Effector memory CD4-positive, alpha-beta T cell (primary cell): Measurements from ENCODE around the gene UQCRC2.

ENCODE experiments used
- DNase-seq, 3 donors: peaks; one replicate each; pipeline ENCODE4 v3.0.0-alpha.2; 2020
- H3K27ac ChIP-seq: 2 replicates; pipeline ENCODE4 v1.7.0; 2013; ENCODE audit warnings: mild to moderate bottlenecking, low read length, moderate library complexity; ENCODE audit not compliant: insufficient read depth, poor library complexity, severe bottlenecking
- H3K27me3 ChIP-seq: replicated peaks from 2 replicates; pipeline ENCODE4 v1.7.0; 2013; ENCODE audit warnings: mild to moderate bottlenecking, low read length; ENCODE audit not compliant: insufficient read depth, control insufficient read depth, poor library complexity, severe bottlenecking
- H3K36me3 ChIP-seq: 2 replicates; pipeline ENCODE4 v1.7.0; 2013; ENCODE audit warnings: mild to moderate bottlenecking, low read length, moderate library complexity; ENCODE audit not compliant: control insufficient read depth, insufficient read depth
- H3K4me1 ChIP-seq: 2 replicates; pipeline ENCODE4 v1.7.0; 2013; ENCODE audit warnings: low read length, mild to moderate bottlenecking; ENCODE audit not compliant: control insufficient read depth, insufficient read depth, poor library complexity, severe bottlenecking
- H3K4me3 ChIP-seq: 2 replicates; pipeline ENCODE4 v1.7.0; 2013; ENCODE audit warnings: low read length, low read depth, mild to moderate bottlenecking; ENCODE audit not compliant: insufficient read depth, poor library complexity, severe bottlenecking
- H3K9me3 ChIP-seq: 2 replicates; pipeline ENCODE4 v1.7.0; 2013; ENCODE audit warnings: mild to moderate bottlenecking, low read length, moderate library complexity; ENCODE audit not compliant: control insufficient read depth

Gene UQCRC2

GRCh38 chr16:21980032-21980431 is 26.9 kb downstream of the UQCRC2 start:
- peaks cover 94% of the 10 kb centered on the region for H3K36me3 ChIP-seq
- no peak overlapping the region for H3K4me3 ChIP-seq
- no peaks in the 10 kb centered on the region for H3K9me3 ChIP-seq
- no peaks in the 10 kb centered on the region for H3K27me3 ChIP-seq
- H3K27ac ChIP-seq = no peak overlapping the region
- DNase-seq = no peak
- no peaks in the 10 kb centered on the region for H3K4me1 ChIP-seq

- no peak overlapping the region for H3K27ac ChIP-seq
- no peak for DNase-seq
- no peaks in the 10 kb centered on the region for H3K9me3 ChIP-seq
- H3K36me3 ChIP-seq = peaks cover 73% of the 10 kb centered on the region
- H3K27me3 ChIP-seq = no peaks in the 10 kb centered on the region
- H3K4me3 ChIP-seq = no peak overlapping the region
- no peaks in the 10 kb centered on the region for H3K4me1 ChIP-seq
Observed at GRCh38 chr16:21982108-21982507, 28.9 kb downstream of the UQCRC2 start.

DNA sequence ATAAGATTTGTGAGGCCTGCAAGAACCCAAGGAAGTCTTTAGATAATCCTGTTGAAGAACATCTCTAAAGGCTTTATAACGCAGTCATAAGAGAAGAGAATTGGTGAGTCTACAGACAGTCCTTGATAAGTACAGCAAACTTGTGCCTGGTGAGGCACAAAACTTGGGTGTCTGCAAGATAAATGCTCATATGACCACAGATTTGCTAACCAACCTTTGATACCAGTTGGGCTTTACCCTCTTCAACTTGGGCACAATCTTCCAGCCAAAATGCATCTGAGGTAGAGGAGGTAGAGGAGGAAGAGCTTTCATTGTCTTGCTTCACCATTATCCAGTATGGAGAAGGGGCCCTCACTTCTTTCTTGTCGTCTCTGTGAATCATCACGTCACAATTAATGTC is 30.9 kb downstream of the UQCRC2 start:
- H3K9me3 ChIP-seq = no peaks in the 10 kb centered on the region
- no peaks in the 10 kb centered on the region for H3K27me3 ChIP-seq
- H3K4me3 ChIP-seq = no peak overlapping the region
- no peak for DNase-seq
- no peak overlapping the region for H3K27ac ChIP-seq
- H3K36me3 ChIP-seq = peaks cover 54% of the 10 kb centered on the region
- no peaks in the 10 kb centered on the region for H3K4me1 ChIP-seq

GRCh38 chr16:21985524-21985923 is 32.4 kb downstream of the UQCRC2 start:
- H3K9me3 ChIP-seq = no peaks in the 10 kb centered on the region
- H3K4me1 ChIP-seq = peaks cover 2% of the 10 kb centered on the region
- peaks cover 39% of the 10 kb centered on the region for H3K36me3 ChIP-seq
- DNase-seq = no peak
- H3K27me3 ChIP-seq = no peaks in the 10 kb centered on the region
- no peak overlapping the region for H3K4me3 ChIP-seq
- H3K27ac ChIP-seq = no peak overlapping the region

DNA sequence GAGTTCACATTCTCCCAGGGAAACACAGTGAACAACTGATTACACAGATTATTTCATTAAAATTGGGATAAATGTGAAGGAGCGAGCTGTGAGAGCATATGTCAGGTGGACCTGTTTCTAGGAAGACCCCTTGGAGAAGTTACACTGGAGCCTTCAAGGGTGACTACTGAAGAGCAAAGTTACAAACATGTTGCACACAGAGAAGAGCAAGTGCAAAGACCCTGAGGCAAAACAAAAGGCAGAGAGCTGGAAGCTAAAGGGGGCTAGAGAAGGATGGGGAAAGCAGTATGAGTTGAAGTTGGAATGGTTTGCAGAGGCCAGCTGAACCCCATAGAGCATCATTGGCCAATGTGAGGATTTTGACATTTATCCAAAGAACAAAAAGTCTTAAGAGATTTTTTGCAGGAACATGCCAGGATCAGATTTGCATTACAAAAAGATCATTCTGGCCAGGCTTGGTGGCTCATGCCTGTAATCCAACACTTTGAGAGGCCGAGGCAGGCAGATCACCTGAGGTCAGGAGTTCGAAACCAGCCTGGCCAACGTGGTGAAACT is 33.6 kb downstream of the UQCRC2 start:
- Histone ChIP-seq H3K27ac (no peak overlapping the region), H3K9me3 (no peaks in the 10 kb centered on the region), H3K4me1 (peaks cover 10% of the 10 kb centered on the region), H3K4me3 (no peak overlapping the region), H3K27me3 (no peaks in the 10 kb centered on the region), H3K36me3 (peaks cover 29% of the 10 kb centered on the region)
- no peak for DNase-seq

- H3K27me3 ChIP-seq = no peaks in the 10 kb centered on the region
- no peak overlapping the region for H3K27ac ChIP-seq
- peaks cover 22% of the 10 kb centered on the region for H3K36me3 ChIP-seq
- no peak overlapping the region for H3K4me3 ChIP-seq
- peaks cover 14% of the 10 kb centered on the region for H3K4me1 ChIP-seq
- no peak for DNase-seq
- H3K9me3 ChIP-seq = no peaks in the 10 kb centered on the region
Observed at GRCh38 chr16:21987498-21987897, 34.3 kb downstream of the UQCRC2 start.

DNA sequence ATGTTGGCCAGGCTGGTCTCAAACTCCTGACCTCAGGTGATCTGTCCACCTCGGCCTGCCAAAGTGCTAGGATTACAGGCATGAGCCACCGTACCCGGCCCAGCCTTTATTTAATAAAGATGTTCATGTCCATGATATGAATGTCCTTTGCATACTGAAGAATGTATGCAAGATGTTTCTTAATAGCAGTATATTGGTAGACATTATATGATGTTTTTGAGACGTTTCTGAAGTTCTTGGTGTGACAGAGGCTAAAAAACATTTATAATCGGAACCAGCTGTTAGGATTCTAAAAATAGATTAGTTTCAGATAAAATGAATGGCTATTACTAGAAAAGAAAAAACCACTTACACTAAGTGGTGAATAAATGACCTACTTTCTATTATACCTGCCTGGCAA is 36.0 kb downstream of the UQCRC2 start:
- Histone ChIP-seq H3K4me1 (peaks cover 14% of the 10 kb centered on the region), H3K36me3 (peaks cover 9% of the 10 kb centered on the region), H3K9me3 (no peaks in the 10 kb centered on the region), H3K4me3 (no peak overlapping the region), H3K27me3 (no peaks in the 10 kb centered on the region), H3K27ac (no peak overlapping the region)
- DNase-seq = no peak

GRCh38 chr16:21989751-21990150 is 36.6 kb downstream of the UQCRC2 start:
- Histone ChIP-seq H3K36me3 (peaks cover 3% of the 10 kb centered on the region), H3K4me3 (no peak overlapping the region), H3K9me3 (no peaks in the 10 kb centered on the region), H3K27me3 (no peaks in the 10 kb centered on the region), H3K4me1 (peaks cover 14% of the 10 kb centered on the region), H3K27ac (no peak overlapping the region)
- no peak for DNase-seq

- no peak overlapping the region for H3K27ac ChIP-seq
- H3K36me3 ChIP-seq = no peaks in the 10 kb centered on the region
- H3K4me1 ChIP-seq = peaks cover 14% of the 10 kb centered on the region
- H3K9me3 ChIP-seq = no peaks in the 10 kb centered on the region
- DNase-seq = no peak
- no peaks in the 10 kb centered on the region for H3K27me3 ChIP-seq
- H3K4me3 ChIP-seq = no peak overlapping the region
Observed at GRCh38 chr16:21990381-21990944, 37.3 kb downstream of the UQCRC2 start.

DNA sequence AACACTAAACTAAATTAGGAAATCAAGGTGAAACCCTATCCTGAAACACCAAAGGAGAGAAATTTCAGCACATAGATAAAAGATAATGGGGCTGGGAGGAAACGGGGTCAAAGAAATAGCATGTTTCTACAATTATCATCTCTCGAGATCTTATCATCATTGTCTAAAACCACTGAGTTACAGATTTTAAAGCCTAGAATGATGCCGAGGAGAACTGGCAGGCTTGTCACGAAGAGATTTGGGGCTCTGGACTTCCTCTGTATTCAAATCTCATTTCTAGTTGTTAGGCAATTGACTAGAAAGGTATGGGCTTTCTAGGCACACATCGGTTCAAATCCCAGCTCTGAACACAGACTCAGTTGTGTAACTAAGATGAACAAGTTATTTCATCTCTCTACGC is 38.5 kb downstream of the UQCRC2 start:
- H3K36me3 ChIP-seq = no peaks in the 10 kb centered on the region

More for the DNA sequence above, 38.5 kb downstream of the UQCRC2 start:
- no peaks in the 10 kb centered on the region for H3K9me3 ChIP-seq
- H3K4me1 ChIP-seq = peaks cover 14% of the 10 kb centered on the region
- H3K27ac ChIP-seq = no peak overlapping the region
- H3K4me3 ChIP-seq = no peak overlapping the region
- no peaks in the 10 kb centered on the region for H3K27me3 ChIP-seq
- DNase-seq = no peak
